OCI-M2 (cell line): ENCODE measurements around the gene LPCAT1.

Source experiments
- DNase-seq: peaks from one replicate; lab custom pipeline; 2025; ENCODE audit not compliant: unreplicated experiment; lab: John Stamatoyannopoulos, UW

The LPCAT1 gene

GRCh38 chr5:1445313-1445688 is 78.5 kb downstream of the LPCAT1 start, which contains the start of gene SLC6A3:
TSS of gene SLC6A3 (minus strand) at chr5:1445440. CDS start at chr5:1443197, 2,243 bp downstream.
- DNase-seq = no peak

GRCh38 chr5:1444361-1445189 is 79.2 kb downstream of the LPCAT1 start:
- DNase-seq = no peak

DNA sequence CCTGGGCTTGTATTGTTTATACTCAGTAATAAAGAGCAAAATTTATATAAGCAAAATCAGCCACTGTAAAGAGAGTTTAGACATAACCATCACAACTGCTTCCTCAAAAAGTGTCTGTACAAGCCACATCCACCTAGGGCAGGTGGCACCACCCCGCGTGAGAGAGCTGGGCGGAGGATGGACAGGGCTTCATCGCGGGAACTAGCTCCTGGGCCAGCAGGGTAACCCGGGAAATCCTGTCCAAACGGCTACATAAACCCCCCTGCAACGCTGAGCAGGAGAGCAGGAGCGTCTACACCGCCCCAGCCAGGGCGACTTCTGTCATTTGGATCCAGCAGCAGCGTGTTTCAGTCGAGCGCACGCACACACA is 79.8 kb downstream of the LPCAT1 start:
- no peak for DNase-seq

- DNase-seq = no peak
These were observed 80.6 kb downstream of the LPCAT1 start for GRCh38 chr5:1443171-1443570.

DNA sequence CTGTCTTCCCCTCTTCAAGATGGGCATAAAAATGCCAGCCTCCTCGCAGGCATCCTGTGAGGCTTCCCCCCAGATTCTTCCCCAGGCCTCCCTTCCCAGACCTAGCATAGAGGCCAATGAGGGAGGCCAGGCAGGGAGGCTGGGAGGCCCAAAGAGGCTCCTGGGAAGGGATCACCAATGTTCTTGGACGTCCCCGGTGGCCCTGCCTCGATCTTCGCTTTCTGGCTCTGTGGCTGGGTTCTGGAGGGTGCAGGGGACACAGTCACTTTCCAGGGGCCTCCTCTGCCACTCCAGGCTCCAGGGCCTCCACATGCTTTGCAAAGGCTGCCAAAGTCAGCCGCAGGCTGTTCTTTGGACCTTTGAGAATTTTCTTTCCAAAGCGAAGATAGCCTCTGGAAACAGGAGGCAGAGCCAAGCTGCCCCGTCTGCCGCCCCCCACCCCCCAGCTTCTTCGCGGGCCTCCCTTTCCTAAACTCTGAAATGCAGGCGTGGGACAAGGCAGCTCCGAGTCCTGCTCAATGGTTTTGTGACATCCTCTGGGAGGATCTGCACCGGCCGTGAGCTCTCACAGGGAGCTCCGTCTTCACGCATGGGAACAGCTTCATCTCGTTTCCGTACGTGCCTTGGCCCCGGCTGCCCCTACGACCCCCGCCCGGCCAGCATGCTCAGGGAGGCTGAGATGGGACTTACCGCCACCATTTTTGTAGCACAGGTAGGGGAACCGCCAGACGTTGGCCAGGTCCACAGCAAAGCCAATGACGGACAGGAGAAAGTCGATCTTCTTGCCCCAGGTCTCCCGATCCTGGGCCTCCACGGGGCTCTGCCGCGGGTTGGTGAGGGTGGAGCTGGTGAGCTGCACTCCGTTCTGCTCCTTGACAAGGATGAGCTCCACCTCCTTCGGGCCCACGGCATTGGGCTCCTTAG is 81.3 kb downstream of the LPCAT1 start:
- no peak for DNase-seq

GRCh38 chr5:1441166-1441865 is 82.4 kb downstream of the LPCAT1 start:
- DNase-seq = no peak

DNA sequence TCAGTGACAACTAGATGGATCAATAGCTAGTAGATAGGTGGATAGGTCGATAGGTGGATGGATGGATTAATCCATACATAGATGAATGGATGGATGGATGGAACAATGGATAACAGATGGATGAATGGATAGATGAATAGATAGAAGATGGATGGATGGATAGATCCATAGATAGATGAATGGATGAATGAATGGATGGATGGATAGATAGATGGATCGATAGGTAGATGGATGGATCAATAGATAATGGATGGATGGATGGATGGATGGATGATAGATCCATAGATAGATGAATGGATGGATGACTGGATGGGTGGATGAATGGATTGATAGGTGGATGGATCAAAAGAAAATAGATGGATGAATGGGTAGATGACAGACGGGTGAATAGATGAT is 83.7 kb downstream of the LPCAT1 start:
- no peak for DNase-seq

- no peak for DNase-seq
These were observed 84.2 kb downstream of the LPCAT1 start for GRCh38 chr5:1439388-1440097.

GRCh38 chr5:1438871-1439270 is 84.9 kb downstream of the LPCAT1 start:
- DNase-seq = no peak

GRCh38 chr5:1437876-1438559 is 85.7 kb downstream of the LPCAT1 start:
- DNase-seq = no peak

GRCh38 chr5:1437226-1437829 is 86.4 kb downstream of the LPCAT1 start:
- DNase-seq = no peak

DNA sequence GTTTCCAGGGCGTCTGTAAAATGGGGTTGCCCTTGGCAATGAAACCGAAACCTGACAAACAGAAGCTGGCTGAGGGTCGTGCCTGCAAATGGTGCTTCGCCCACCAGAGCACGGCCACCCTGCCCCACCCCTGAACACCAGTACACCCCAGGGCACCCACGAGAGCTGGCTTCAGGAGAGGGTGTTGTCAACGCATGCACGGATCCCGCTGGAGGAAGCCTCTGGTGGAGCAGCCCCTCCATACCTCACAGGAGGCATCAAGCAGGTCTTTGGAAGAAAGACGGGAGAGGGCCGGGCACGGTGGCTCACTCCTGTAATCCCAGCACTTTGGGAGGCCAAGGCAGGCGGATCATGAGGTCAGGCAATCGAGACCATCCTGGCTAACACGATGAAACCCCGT is 87.1 kb downstream of the LPCAT1 start:
- no peak for DNase-seq

GRCh38 chr5:1436036-1436435 is 87.7 kb downstream of the LPCAT1 start:
- no peak for DNase-seq

GRCh38 chr5:1435369-1435768 is 88.4 kb downstream of the LPCAT1 start:
- no peak for DNase-seq

GRCh38 chr5:1432296-1432695 is 91.5 kb downstream of the LPCAT1 start:
- DNase-seq = no peak

- no peak for DNase-seq
These were observed 91.9 kb downstream of the LPCAT1 start for GRCh38 chr5:1431896-1432295.

DNA sequence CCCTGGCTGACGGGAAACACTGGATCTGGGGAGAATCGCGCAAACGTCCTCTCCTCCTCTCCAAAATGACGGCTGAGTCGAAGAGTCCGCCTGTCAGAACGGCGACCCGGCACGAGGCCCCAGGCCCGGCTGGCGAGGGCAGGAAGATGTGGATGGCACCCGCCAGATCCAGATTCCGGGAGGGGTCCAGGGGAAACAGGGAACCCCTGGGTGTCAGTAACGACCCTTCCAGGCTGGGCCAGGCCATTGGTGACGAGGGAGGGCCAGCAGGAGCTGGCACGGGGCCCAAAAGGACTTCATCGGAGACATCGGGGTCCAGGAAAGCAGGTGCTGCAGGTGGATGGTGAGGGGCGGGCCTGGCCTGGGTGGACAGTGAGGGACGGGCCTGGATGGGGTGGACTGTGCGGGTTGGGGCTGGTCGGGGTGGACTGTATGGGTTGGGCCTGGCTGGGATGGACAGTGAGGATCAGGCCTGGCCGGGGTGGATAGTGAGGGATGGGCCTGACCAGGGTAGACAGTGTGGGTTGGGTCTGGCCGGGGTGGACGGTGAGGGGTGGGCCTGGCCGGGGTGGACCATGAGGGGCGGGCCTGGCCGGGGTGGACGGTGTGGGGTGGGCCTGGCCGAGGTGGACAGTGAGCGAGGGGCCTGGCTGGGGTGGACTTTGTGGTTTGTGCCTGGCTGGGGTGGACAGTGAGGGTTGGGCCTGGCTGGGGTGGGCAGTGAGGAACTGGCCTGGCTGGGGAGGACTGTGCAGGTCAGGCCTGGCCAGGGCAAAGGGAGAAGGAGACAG is 92.5 kb downstream of the LPCAT1 start:
- DNase-seq = no peak

GRCh38 chr5:1430121-1430795 is 93.5 kb downstream of the LPCAT1 start:
- no peak for DNase-seq
